A673 (cell line): Measurements from ENCODE around the gene ADAMTS9.

Experiments used
- CTCF ChIP-seq: fragments of 300-800, 200-600 bp; sonication (generic); conservative IDR thresholded peaks from 2 replicates; pipeline ENCODE4 v1.5.1; 2017; ENCODE audit warnings: low read depth, mild to moderate bottlenecking, antibody characterized with exemption, low read length, moderate library complexity, mixed read lengths
- EZH2 ChIP-seq: fragments of 200-600 bp; sonication (generic); IDR thresholded peaks from 2 replicates; pipeline ENCODE4 v1.6.1; 2017; ENCODE audit warnings: borderline replicate concordance, low read depth, mild to moderate bottlenecking, mixed read lengths, antibody characterized with exemption, low read length; ENCODE audit not compliant: poor library complexity, severe bottlenecking

- TF ChIP-seq CTCF (no peak), EZH2 (no peak)
Measured at GRCh38 chr3:64509206-64509605, 178.6 kb downstream of the ADAMTS9 start.
